A549 (cell line): ENCODE measurements around the gene DLG2. TPM values are rescaled to one million over a fixed set of nuclear protein-coding genes. Genes with fewer than 3 reads are reported as not detected.

Experiments used
- ATAC-seq, 2 experiments: fragments of 200-7000 bp in 1 of 2; fragments of >200 bp in 1 of 2; cut with Nextera tagmentation in 1 of 2; cut with Tn5 transposase in 1 of 2; 3 replicates each; pipeline versions ENCODE4 v1.8.0 to v1.9.1; 2018 to 2020; ENCODE audit warnings: mild to moderate bottlenecking in 1 of 2, moderate library complexity in 1 of 2
- CTCF ChIA-PET: fragments of 300-600 bp; sonication (Branson Sonifier 250); formaldehyde crosslinking; extraction: SDS; loops from one replicate; lab custom pipeline; 2021; ENCODE audit warnings: antibody characterized with exemption, inconsistent platforms; lab: Yijun Ruan, JAX
- POLR2A ChIA-PET: fragments of 350-600 bp; formaldehyde crosslinking; extraction: SDS; loops from one replicate; lab custom pipeline; 2021; ENCODE audit warnings: antibody characterized with exemption, inconsistent platforms; lab: Yijun Ruan, JAX
- DNase-seq, 2 experiments: peaks; one replicate each; pipeline versions ENCODE4 v3.0.0 to v3.0.0-alpha.2; 2011 to 2016; ENCODE audit warnings: low read depth in 1 of 2, low spot score in 1 of 2
- FAIRE-seq: peaks from 2 replicates; lab custom pipeline; 2011; peaks lifted over from hg19 to GRCh38; lab: Jason Lieb, UNC
- H3K27ac ChIP-seq, 2 experiments: fragments of >200 bp; sonication (Bioruptor Twin); formaldehyde crosslinking; 3 replicates each; pipeline ENCODE4 v1.5.1; 2016 to 2017
- H3K4me1 ChIP-seq: fragments of >200 bp; sonication (Bioruptor Twin); formaldehyde crosslinking; 3 replicates; pipeline ENCODE4 v1.6.1; 2016
- H3K4me2 ChIP-seq: fragments of >200 bp; sonication (Bioruptor Twin); formaldehyde crosslinking; 3 replicates; pipeline ENCODE4 v1.6.1; 2016
- H3K4me3 ChIP-seq: fragments of >200 bp; sonication (Bioruptor Twin); formaldehyde crosslinking; 3 replicates; pipeline ENCODE4 v1.5.1; 2016
- H3K9me3 ChIP-seq: fragments of >200 bp; sonication (Bioruptor Twin); formaldehyde crosslinking; 3 replicates; pipeline ENCODE4 v1.6.1; 2016
- CBX2 ChIP-seq: fragments of 200-600 bp; sonication (generic); IDR thresholded peaks from 2 replicates; pipeline ENCODE4 v1.6.1; 2016; ENCODE audit warnings: low read depth, mild to moderate bottlenecking, borderline replicate concordance
- CBX8 ChIP-seq: fragments of 200-600 bp; sonication (generic); IDR thresholded peaks from 2 replicates; pipeline ENCODE4 v1.6.1; 2016
- CEBPB ChIP-seq, 2 experiments: fragments of >200 bp in 1 of 2; sonication (Bioruptor Twin) in 1 of 2; formaldehyde crosslinking in 1 of 2; IDR thresholded peaks; 2 replicates each; pipeline ENCODE4 v1.6.1; 2012 to 2016
- CHD4 ChIP-seq: fragments of 200-600 bp; sonication (generic); IDR thresholded peaks from 2 replicates; pipeline ENCODE4 v1.6.1; 2016; ENCODE audit warnings: antibody characterized with exemption, mild to moderate bottlenecking, borderline replicate concordance
- EHMT2 ChIP-seq: fragments of 200-600 bp; sonication (generic); IDR thresholded peaks from 2 replicates; pipeline ENCODE4 v1.6.1; 2016; ENCODE audit warnings: antibody characterized with exemption, low read depth, mild to moderate bottlenecking, moderate library complexity
- FOSB ChIP-seq: fragments of 250-450 bp; sonication (Bioruptor Pico); IDR thresholded peaks from 2 replicates; pipeline ENCODE4 v1.5.0; 2020; ENCODE audit warnings: mild to moderate bottlenecking, moderate library complexity
- FOSL2 ChIP-seq, 2 experiments: fragments of 450-650 bp in 1 of 2; fragments of >200 bp in 1 of 2; sonication (Bioruptor Twin) in 1 of 2; formaldehyde crosslinking; IDR thresholded peaks; 2 replicates each; pipeline versions ENCODE4 v1.5.0 to v1.6.1; 2016 to 2020; ENCODE audit warnings: mild to moderate bottlenecking in 1 of 2, moderate library complexity in 1 of 2
- FOXS1 ChIP-seq: fragments of 250-450 bp; sonication (Bioruptor Pico); IDR thresholded peaks from 2 replicates; pipeline ENCODE4 v1.5.0; 2020; ENCODE audit warnings: mild to moderate bottlenecking, moderate library complexity
- HDAC2 ChIP-seq: fragments of 200-600 bp; sonication (generic); IDR thresholded peaks from 2 replicates; pipeline ENCODE4 v1.6.1; 2016
- HMGXB4 ChIP-seq: fragments of 250-450 bp; sonication (Bioruptor Pico); IDR thresholded peaks from 2 replicates; pipeline ENCODE4 v1.5.0; 2021; ENCODE audit warnings: mild to moderate bottlenecking, moderate library complexity, borderline replicate concordance
- HOXB13 ChIP-seq: fragments of 250-450 bp; sonication (Bioruptor Pico); IDR thresholded peaks from 2 replicates; pipeline ENCODE4 v1.5.0; 2020; ENCODE audit warnings: low read depth, mild to moderate bottlenecking, moderate library complexity
- JUN ChIP-seq, 2 experiments: fragments of >200 bp; sonication (Bioruptor Twin); formaldehyde crosslinking; IDR thresholded peaks; 2 replicates in 1 of 2; 3 replicates in 1 of 2; pipeline ENCODE4 v1.6.1; 2016 to 2017
- JUNB ChIP-seq: fragments of >200 bp; sonication (Bioruptor Twin); formaldehyde crosslinking; IDR thresholded peaks from 2 replicates; pipeline ENCODE4 v1.6.1; 2016
- KDM1A ChIP-seq: fragments of 200-600 bp; sonication (generic); IDR thresholded peaks from 2 replicates; pipeline ENCODE4 v1.6.1; 2016; ENCODE audit warnings: low read depth, mild to moderate bottlenecking
- MAFK ChIP-seq: fragments of 450-650 bp; IDR thresholded peaks from 2 replicates; pipeline ENCODE4 v1.6.1; 2014; ENCODE audit not compliant: partially characterized antibody
- NFE2L2 ChIP-seq: fragments of 150-350 bp; conservative IDR thresholded peaks from 2 replicates; pipeline ENCODE4 v1.6.1; 2014; ENCODE audit warnings: low read length
- NR3C1 ChIP-seq: fragments of >200 bp; sonication (Bioruptor Twin); formaldehyde crosslinking; IDR thresholded peaks from 3 replicates; pipeline ENCODE4 v1.6.1; 2017
- PBX3 ChIP-seq: IDR thresholded peaks from 2 replicates; pipeline ENCODE4 v1.6.1; 2012
- PHF8 ChIP-seq: fragments of 200-600 bp; sonication (generic); IDR thresholded peaks from 2 replicates; pipeline ENCODE4 v1.6.1; 2016; ENCODE audit warnings: low read depth, mild to moderate bottlenecking, antibody characterized with exemption, moderate library complexity, borderline replicate concordance
- RAD21 ChIP-seq, 2 experiments: fragments of >200 bp in 1 of 2; sonication (Bioruptor Twin) in 1 of 2; formaldehyde crosslinking in 1 of 2; IDR thresholded peaks in 1 of 2; conservative IDR thresholded peaks in 1 of 2; 2 replicates in 1 of 2; 3 replicates in 1 of 2; pipeline ENCODE4 v1.6.1; 2012 to 2018; ENCODE audit warnings: inconsistent platforms in 1 of 2
- SMC3 ChIP-seq: fragments of >200 bp; sonication (Bioruptor Twin); formaldehyde crosslinking; IDR thresholded peaks from 3 replicates; pipeline ENCODE4 v1.6.1; 2018; ENCODE audit warnings: inconsistent platforms
- ZFP36 ChIP-seq: fragments of 450-650 bp; IDR thresholded peaks from 2 replicates; pipeline ENCODE4 v1.6.1; 2014; ENCODE audit warnings: borderline replicate concordance; ENCODE audit not compliant: partially characterized antibody
- ZSCAN20 ChIP-seq: fragments of 250-450 bp; sonication (Bioruptor Pico); IDR thresholded peaks from 2 replicates; pipeline ENCODE4 v1.8.0; 2022; ENCODE audit warnings: mild to moderate bottlenecking, moderate library complexity
- WGBS: methylation state at CpG from one replicate; pipeline ENCODE4 v1.1.6; 2017; ENCODE audit errors: missing lambda C conversion rate; 5-methylcytosine and 5-hydroxymethylcytosine counted together
- polyA plus RNA-seq, 4 experiments: library from polyadenylated mRNA; depleted of rRNA in 3 of 4; stranded (reverse); fragments of >200 nt; fragmentation: RNase III in 1 of 4; extraction: RNeasy Plus Mini Kit Qiagen cat#74134 plus additional on column Dnase treatment in 1 of 4; gene quantifications; 2 replicates in 3 of 4; 3 replicates in 1 of 4; pipeline ENCODE4 v1.2.3, GENCODE V29; 2011 to 2017
- TF ChIP-seq, protein P1 (sequence below): fragments of >200 bp; sonication (Bioruptor Twin); formaldehyde crosslinking; IDR thresholded peaks from 2 replicates; pipeline ENCODE4 v1.6.1; 2016
- TF ChIP-seq, protein P2 (sequence below): fragments of >200 bp; sonication (Bioruptor Twin); formaldehyde crosslinking; IDR thresholded peaks from 3 replicates; pipeline ENCODE4 v1.5.1; 2016

Gene DLG2
- polyA plus RNA-seq, 2 of the 4 experiments (the other 2 are of a cell fraction) = 0.26 to 0.79 TPM

DNA sequence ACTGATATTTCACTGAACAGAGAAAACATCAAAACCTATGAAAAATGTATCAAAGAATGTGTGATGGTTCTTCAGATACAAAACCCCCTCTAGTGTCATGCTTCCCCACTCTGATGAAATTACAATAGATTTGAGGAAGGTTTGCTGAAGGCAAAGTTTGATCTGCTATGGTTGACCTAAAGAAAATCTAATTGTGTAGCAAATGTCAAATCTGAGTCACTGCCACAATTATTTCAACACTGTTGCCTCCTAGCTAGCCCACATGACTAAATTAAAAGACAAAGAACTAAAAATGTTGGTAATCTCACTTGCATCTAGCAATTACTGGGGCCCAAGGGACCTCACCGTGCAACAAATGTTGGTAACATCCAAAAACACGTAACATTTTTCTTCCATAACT lies 728.0 kb downstream of the DLG2 start:
- 27% methylated on average over 2 of the region's 2 CpGs for whole genome bisulfite sequencing
- DNase-seq = no peak
- POLR2A ChIA-PET = no interaction called here

DNA sequence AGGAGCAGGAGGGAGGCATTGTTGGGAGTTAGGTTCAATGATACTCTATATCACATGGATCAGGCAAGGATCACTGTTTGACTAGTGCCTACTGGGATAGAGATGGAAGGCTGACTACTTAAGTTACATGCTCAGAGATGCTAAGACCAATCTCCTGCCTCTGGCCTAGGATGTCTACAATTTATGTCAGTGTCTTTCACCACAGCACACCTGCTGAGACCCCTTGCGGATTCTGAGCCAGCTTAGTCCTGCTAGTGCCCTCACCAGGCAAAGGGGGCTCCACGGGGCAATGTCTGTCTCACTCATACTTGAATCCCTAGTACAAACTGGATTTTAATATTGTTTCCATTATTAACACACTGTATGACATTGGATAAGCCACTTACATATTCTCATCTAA lies 732.5 kb downstream of the DLG2 start:
- DNase-seq (no peak), ATAC-seq (no peak), FAIRE-seq (no peak)
- ChIA-PET POLR2A (no interaction called here), CTCF (no interaction called here)
- no peak for TF ChIP-seq HOXB13 (CRISPR knock-in tag)
- TF ChIP-seq, protein P1, sequence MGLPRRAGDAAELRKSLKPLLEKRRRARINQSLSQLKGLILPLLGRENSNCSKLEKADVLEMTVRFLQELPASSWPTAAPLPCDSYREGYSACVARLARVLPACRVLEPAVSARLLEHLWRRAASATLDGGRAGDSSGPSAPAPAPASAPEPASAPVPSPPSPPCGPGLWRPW = no peak
- no peak for TF ChIP-seq KDM1A
- no peak for TF ChIP-seq JUNB
- TF ChIP-seq CEBPB (IDR thresholded peaks at IDR 0.05) = no peak
- no peak for TF ChIP-seq ZFP36
- TF ChIP-seq CBX2 = no peak
- TF ChIP-seq PBX3 = no peak
- TF ChIP-seq MAFK = no peak
- TF ChIP-seq CBX8 = no peak
- no peak overlapping the region for H3K27ac ChIP-seq
- H3K4me1 ChIP-seq = no peaks in the 10 kb centered on the region
- 4% methylated on average over 2 of the region's 2 CpGs for WGBS
- H3K4me2 ChIP-seq = no peak overlapping the region
- H3K4me3 ChIP-seq = no peak overlapping the region
- H3K9me3 ChIP-seq = no peaks in the 10 kb centered on the region

More for the DNA sequence above, 728.0 kb downstream of the DLG2 start:
- no peak for FAIRE-seq
- Histone ChIP-seq H3K4me3 (no peak overlapping the region), H3K4me2 (no peak overlapping the region), H3K9me3 (no peaks in the 10 kb centered on the region), H3K27ac (no peak overlapping the region), H3K4me1 (no peaks in the 10 kb centered on the region)
- no peak for ATAC-seq
- TF ChIP-seq CHD4 (no peak), NFE2L2 (no peak), SMC3 (no peak), RAD21 (conservative IDR thresholded peaks at IDR 0.05 in 1 of 2, IDR thresholded peaks at IDR 0.05 in 1 of 2) (no peak), ZFP36 (no peak), JUN (IDR thresholded peaks at IDR 0.05) (no peak), HMGXB4 (CRISPR knock-in tag) (no peak), MAFK (no peak), FOSL2 (IDR thresholded peaks at IDR 0.05) (no peak), FOSL2 (CRISPR knock-in tag; IDR thresholded peaks at IDR 0.05) (no peak), HDAC2 (no peak), PHF8 (no peak), FOXS1 (CRISPR knock-in tag) (no peak), KDM1A (no peak), ZSCAN20 (CRISPR knock-in tag) (no peak), NR3C1 (no peak), PBX3 (no peak), EHMT2 (no peak), FOSB (CRISPR knock-in tag) (no peak)
- TF ChIP-seq, protein P2, sequence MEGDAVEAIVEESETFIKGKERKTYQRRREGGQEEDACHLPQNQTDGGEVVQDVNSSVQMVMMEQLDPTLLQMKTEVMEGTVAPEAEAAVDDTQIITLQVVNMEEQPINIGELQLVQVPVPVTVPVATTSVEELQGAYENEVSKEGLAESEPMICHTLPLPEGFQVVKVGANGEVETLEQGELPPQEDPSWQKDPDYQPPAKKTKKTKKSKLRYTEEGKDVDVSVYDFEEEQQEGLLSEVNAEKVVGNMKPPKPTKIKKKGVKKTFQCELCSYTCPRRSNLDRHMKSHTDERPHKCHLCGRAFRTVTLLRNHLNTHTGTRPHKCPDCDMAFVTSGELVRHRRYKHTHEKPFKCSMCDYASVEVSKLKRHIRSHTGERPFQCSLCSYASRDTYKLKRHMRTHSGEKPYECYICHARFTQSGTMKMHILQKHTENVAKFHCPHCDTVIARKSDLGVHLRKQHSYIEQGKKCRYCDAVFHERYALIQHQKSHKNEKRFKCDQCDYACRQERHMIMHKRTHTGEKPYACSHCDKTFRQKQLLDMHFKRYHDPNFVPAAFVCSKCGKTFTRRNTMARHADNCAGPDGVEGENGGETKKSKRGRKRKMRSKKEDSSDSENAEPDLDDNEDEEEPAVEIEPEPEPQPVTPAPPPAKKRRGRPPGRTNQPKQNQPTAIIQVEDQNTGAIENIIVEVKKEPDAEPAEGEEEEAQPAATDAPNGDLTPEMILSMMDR = no peak
- CTCF ChIA-PET = interaction anchor here (1.0 to 1.1 kb wide), 2 partner anchors 12 to 19 kb away, joined by 3 to 4 read pairs; no protein-coding TSS in a partner anchor
